Gastrocnemius medialis (tissue), 4 donors: ENCODE results near the gene MEIS2.

Experiments used
- CTCF ChIP-seq, 5 experiments: fragments of 450-650 bp in 3 of 5; fragments of 200-600 bp in 2 of 5; sonication (generic) in 2 of 5; IDR thresholded peaks in 4 of 5; conservative IDR thresholded peaks in 1 of 5; 1 replicate in 4 of 5; 2 replicates in 1 of 5; pipeline ENCODE4 v1.5.1; 2016 to 2019; ENCODE audit warnings: antibody characterized with exemption in 5 of 5, mild to moderate bottlenecking in 3 of 5, moderate library complexity in 3 of 5
- POLR2A ChIP-seq, 2 donors: fragments of 450-650 bp; IDR thresholded peaks; one replicate each; pipeline ENCODE4 v1.6.1; 2017; ENCODE audit warnings: antibody characterized with exemption in 2 of 2, mild to moderate bottlenecking in 2 of 2, moderate library complexity in 2 of 2

- TF ChIP-seq CTCF (IDR thresholded peaks at IDR 0.05 in 4 of 5, conservative IDR thresholded peaks at IDR 0.05 in 1 of 5) (no peak), POLR2A (IDR thresholded peaks at IDR 0.05) (no peak)
These were observed 158.6 kb downstream of the MEIS2 start for GRCh38 chr15:36941798-36942197.
